ENCODE data around the gene CBLL1.

The CBLL1 gene

DNA sequence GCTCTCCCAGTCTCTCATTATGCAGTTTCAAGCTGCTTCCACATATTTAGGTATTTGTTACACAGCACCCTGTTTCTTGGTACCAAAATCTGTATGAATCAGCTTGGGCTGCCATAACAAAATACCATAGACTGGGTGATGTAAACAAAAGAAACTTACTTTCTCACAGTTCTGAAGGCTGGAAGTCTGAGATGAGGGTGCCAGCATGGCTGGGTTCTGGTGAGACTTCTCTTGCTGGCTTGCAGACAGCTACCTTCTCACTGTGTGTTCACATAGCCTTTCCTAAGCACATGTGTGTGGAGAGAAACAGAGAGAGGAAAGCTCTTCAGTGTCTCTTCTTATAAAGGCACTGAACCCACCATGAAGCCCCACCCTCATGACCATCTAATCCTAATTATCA lies 15.7 kb upstream of the CBLL1 start:
- peaks cover 8% of the 10 kb centered on the region for H3K27me3 ChIP-seq (ENCODE audit: insufficient read depth, poor library complexity, severe bottlenecking)
- H3K4me3 ChIP-seq (ENCODE audit: severe bottlenecking), result no peak overlapping the region
- no peak for ATAC-seq (ENCODE audit: low read depth)
- DNase-seq (ENCODE audit: low spot score), result no peak
- H3K4me1 ChIP-seq (ENCODE audit: insufficient read depth, poor library complexity, severe bottlenecking), result no peaks in the 10 kb centered on the region
- TF ChIP-seq, protein P1, sequence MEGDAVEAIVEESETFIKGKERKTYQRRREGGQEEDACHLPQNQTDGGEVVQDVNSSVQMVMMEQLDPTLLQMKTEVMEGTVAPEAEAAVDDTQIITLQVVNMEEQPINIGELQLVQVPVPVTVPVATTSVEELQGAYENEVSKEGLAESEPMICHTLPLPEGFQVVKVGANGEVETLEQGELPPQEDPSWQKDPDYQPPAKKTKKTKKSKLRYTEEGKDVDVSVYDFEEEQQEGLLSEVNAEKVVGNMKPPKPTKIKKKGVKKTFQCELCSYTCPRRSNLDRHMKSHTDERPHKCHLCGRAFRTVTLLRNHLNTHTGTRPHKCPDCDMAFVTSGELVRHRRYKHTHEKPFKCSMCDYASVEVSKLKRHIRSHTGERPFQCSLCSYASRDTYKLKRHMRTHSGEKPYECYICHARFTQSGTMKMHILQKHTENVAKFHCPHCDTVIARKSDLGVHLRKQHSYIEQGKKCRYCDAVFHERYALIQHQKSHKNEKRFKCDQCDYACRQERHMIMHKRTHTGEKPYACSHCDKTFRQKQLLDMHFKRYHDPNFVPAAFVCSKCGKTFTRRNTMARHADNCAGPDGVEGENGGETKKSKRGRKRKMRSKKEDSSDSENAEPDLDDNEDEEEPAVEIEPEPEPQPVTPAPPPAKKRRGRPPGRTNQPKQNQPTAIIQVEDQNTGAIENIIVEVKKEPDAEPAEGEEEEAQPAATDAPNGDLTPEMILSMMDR (IDR thresholded peaks at IDR 0.05; ENCODE audit: poor library complexity, severe bottlenecking), result no peak
- H3K27ac ChIP-seq (ENCODE audit: poor library complexity, severe bottlenecking), result no peak overlapping the region
- H3K9me3 ChIP-seq (ENCODE audit: severe bottlenecking), result no peaks in the 10 kb centered on the region
- H3K36me3 ChIP-seq (ENCODE audit: low read depth), result no peaks in the 10 kb centered on the region

DNA sequence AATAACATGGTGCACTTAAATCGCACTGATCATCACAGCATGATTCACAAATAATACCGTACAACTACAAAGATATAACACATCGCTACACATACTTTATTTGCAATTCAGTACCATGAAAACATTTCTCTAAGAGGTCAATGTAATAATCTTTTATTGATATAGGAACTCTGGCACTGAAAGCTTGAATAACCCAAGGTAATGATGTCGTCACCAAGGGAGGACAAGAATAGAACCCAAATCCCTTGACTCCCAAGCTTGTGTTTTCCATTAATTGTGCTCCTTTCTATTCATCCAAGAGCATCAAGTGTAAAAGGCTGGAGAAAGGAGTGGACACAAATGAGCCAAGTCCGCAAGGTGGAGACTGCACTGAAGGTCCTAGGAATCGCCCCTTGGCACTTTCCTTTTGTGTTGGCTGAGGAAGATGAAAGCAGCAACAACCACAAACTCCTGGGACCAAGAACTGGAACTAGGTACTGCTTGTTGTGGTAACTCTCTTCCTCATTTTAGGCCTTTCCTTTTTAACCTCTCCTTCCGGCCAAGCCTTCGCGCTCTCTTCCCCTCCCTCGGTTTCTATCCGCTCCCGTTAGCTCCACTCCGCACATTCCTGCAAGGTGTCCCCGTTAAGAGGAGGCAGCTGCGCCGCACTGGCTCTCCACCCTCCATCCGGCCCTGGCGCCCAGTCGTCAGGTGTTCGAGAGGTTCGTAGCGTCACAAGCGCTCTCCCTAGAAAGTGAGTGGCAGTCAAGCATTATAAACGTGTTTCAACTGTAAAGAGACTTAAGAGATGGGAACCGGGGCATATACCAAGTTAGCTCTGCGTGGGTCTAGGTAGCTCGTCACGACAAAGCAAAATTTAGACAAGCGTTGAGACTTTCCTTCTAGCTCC lies 1.0 kb upstream of the CBLL1 start:
- Histone ChIP-seq H3K27me3 (ENCODE audit: insufficient read depth, poor library complexity, severe bottlenecking) (no peaks in the 10 kb centered on the region), H3K4me1 (ENCODE audit: insufficient read depth, poor library complexity, severe bottlenecking) (peaks cover 18% of the 10 kb centered on the region), H3K27ac (ENCODE audit: poor library complexity, severe bottlenecking) (peak overlapping the region; percentile 72), H3K36me3 (ENCODE audit: low read depth) (peaks cover 10% of the 10 kb centered on the region; the same call in 1 of the 2 replicates), H3K9me3 (ENCODE audit: severe bottlenecking) (no peaks in the 10 kb centered on the region), H3K4me3 (ENCODE audit: severe bottlenecking) (peak overlapping the region; percentile 63)
- ATAC-seq (ENCODE audit: low read depth), result peak; percentile 50
- DNase-seq (ENCODE audit: low spot score), result peak; percentile 44
- TF ChIP-seq, protein P1 (IDR thresholded peaks at IDR 0.05; ENCODE audit: poor library complexity, severe bottlenecking), result no peak

DNA sequence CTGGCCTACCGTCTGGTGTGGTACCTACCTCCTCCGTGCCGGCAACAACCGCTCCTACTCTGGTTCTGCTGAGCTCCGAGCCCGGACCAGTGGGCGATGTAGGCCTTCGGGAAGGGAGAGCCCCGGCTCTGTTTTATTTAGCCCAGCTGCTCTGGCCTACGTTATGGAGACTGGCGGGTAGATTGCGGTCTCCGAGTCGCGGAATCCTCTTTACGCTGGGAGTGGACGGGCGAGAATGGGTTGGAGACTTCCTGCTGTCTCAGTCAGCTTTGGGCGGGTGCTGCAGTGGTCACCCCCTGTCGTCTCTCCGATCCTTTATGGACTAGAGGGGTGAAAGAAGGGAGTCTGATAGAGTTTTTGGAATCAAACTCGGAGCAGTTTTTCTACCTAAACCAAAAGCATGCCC lies 406 bp downstream of the CBLL1 start:
- peak; percentile 45 for ATAC-seq (ENCODE audit: low read depth)

DNA sequence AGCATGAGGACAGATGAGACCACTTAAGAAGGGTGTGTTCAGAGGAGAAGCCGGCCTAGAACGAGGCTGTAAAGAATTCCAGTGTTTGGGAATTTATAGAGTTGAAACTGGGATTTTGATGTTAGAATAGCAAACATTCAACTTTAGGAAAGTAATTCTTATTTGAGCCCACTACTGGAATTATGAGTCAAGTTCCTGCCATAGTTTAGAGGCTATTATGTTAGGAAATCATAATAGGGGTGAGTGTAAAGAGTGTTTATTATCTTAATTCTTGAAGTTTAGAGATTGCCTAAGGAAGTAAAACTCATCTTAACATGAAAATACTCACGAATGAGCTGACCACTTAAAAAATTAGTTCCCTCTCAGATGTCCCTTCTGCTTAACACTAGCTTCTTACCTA lies 2.1 kb downstream of the CBLL1 start:
- ATAC-seq (ENCODE audit: low read depth) (no peak), DNase-seq (ENCODE audit: low spot score) (no peak)
- Histone ChIP-seq H3K9me3 (ENCODE audit: severe bottlenecking) (no peaks in the 10 kb centered on the region), H3K4me1 (ENCODE audit: insufficient read depth, poor library complexity, severe bottlenecking) (peaks cover 18% of the 10 kb centered on the region), H3K27me3 (ENCODE audit: insufficient read depth, poor library complexity, severe bottlenecking) (no peaks in the 10 kb centered on the region), H3K36me3 (ENCODE audit: low read depth) (peaks cover 41% of the 10 kb centered on the region), H3K4me3 (ENCODE audit: severe bottlenecking) (no peak overlapping the region), H3K27ac (ENCODE audit: poor library complexity, severe bottlenecking) (no peak overlapping the region)
- TF ChIP-seq, protein P1 (IDR thresholded peaks at IDR 0.05; ENCODE audit: poor library complexity, severe bottlenecking), result no peak

More for the DNA sequence above, 406 bp downstream of the CBLL1 start:
- no peaks in the 10 kb centered on the region for H3K27me3 ChIP-seq (ENCODE audit: insufficient read depth, poor library complexity, severe bottlenecking)
- no peak for DNase-seq (ENCODE audit: low spot score)
- TF ChIP-seq, protein P1 (IDR thresholded peaks at IDR 0.05; ENCODE audit: poor library complexity, severe bottlenecking), result no peak
- peak overlapping the region; percentile 72 for H3K27ac ChIP-seq (ENCODE audit: poor library complexity, severe bottlenecking)
- H3K9me3 ChIP-seq (ENCODE audit: severe bottlenecking), result no peaks in the 10 kb centered on the region
- peaks cover 18% of the 10 kb centered on the region for H3K4me1 ChIP-seq (ENCODE audit: insufficient read depth, poor library complexity, severe bottlenecking)
- peak overlapping the region; percentile 63 for H3K4me3 ChIP-seq (ENCODE audit: severe bottlenecking)
- H3K36me3 ChIP-seq (ENCODE audit: low read depth), result peaks cover 25% of the 10 kb centered on the region

DNA sequence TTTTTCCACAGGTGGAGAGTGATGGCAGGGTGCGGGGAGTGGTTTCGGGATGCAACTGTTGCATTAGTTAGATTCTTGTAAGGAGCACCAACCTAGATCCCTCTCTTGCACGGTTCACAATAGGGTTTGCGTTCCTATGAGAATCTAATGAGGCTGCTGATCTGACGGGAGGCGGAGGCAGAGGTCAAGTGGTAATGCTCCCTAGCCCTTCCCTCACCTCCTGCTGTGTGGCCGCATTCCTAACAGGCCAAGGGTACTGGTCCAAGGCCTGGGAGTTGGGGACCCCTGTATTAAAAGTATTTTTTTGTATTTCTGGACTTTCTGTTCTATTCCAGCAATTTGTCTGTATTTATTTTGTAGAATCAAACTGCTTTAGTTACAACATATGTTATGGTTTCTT lies 7.2 kb downstream of the CBLL1 start:
- Histone ChIP-seq H3K4me3 (ENCODE audit: severe bottlenecking) (no peak overlapping the region), H3K36me3 (ENCODE audit: low read depth) (peaks cover 90% of the 10 kb centered on the region), H3K9me3 (ENCODE audit: severe bottlenecking) (peaks cover 2% of the 10 kb centered on the region), H3K27ac (ENCODE audit: poor library complexity, severe bottlenecking) (no peak overlapping the region), H3K4me1 (ENCODE audit: insufficient read depth, poor library complexity, severe bottlenecking) (peaks cover 4% of the 10 kb centered on the region), H3K27me3 (ENCODE audit: insufficient read depth, poor library complexity, severe bottlenecking) (no peaks in the 10 kb centered on the region)
- no peak for ATAC-seq (ENCODE audit: low read depth)
- DNase-seq (ENCODE audit: low spot score), result no peak
- TF ChIP-seq, protein P1 (IDR thresholded peaks at IDR 0.05; ENCODE audit: poor library complexity, severe bottlenecking), result no peak

Data from RWPE2 (cell line).